ENCODE data around the gene MANSC1.
"Not testable (repeated sequence)": the region's sequence is repeated elsewhere in the genome, so short reads cannot be mapped to it uniquely, and the experiment has no call there.

The MANSC1 gene

GRCh38 chr12:12323591-12323990, 26.5 kb downstream of the MANSC1 start:
- no peak for DNase-seq (ENCODE audit: low spot score)

- no peak for DNase-seq (ENCODE audit: low spot score)
These were observed 26.9 kb downstream of the MANSC1 start for GRCh38 chr12:12323118-12323517.

- no peak for DNase-seq (ENCODE audit: low spot score)
These were observed 30.4 kb downstream of the MANSC1 start for GRCh38 chr12:12319451-12320183.

GRCh38 chr12:12315838-12316237, 34.2 kb downstream of the MANSC1 start:
- no peak for DNase-seq (ENCODE audit: low spot score)

GRCh38 chr12:12310695-12311094, 39.3 kb downstream of the MANSC1 start:
- not testable (repeated sequence) for DNase-seq (ENCODE audit: low spot score)

GRCh38 chr12:12305568-12306300, 44.3 kb downstream of the MANSC1 start:
- DNase-seq (ENCODE audit: low spot score), result no peak

DNA sequence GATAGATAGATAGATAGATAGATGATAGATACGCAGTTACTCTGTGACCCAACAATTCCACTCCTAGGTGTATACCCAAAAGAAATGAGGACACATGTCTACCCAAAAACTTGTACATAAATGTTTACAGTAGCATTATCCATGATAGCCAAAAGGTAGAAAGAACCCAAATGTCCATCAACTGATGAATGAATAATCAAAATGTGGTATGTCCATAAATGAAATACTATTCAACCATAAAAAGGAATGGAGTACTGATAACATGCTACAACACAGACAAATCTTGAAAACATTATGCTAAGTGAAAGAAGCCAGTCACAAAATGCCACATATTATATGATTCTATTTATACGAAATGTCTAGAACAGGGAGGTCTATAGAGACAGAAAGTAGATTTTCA, 47.1 kb downstream of the MANSC1 start:
- no peak for DNase-seq (ENCODE audit: low spot score)

GRCh38 chr12:12301122-12301521, 48.9 kb downstream of the MANSC1 start:
- no peak for DNase-seq (ENCODE audit: low spot score)

DNA sequence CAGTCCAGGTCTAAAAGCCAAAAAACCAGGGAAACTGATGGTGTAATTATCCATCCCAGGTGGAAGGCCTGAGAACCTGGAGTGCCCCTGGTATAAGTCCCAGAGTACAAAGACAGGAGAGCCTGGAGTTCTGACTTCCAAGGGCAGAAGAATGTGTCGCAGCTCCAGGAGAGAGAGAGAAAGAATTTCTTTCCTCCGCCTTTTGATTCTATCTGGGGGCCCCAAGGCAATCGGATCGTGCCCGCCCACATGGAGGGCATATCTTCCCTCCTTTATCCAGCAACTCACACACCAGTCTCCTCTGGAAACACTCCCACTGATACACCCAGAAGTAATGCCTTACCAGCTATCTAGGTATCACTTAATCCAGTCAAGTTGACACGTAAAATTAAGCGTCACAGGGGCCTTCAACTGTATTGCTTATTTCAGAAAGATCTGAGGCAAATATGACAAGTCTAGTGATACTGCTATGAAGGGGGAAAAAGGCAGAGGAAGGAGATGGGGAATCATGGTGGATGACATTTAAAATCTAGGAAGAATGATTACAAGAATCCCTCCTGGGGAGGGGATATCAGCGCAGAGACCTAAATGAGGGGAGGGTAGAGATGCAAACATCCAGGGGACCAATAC, 52.7 kb downstream of the MANSC1 start:
- DNase-seq (ENCODE audit: low spot score), result no peak

- no peak for DNase-seq (ENCODE audit: low spot score)
These were observed 55.6 kb downstream of the MANSC1 start for GRCh38 chr12:12294215-12295005.

GRCh38 chr12:12290206-12290605, 59.8 kb downstream of the MANSC1 start:
- DNase-seq (ENCODE audit: low spot score), result no peak

DNA sequence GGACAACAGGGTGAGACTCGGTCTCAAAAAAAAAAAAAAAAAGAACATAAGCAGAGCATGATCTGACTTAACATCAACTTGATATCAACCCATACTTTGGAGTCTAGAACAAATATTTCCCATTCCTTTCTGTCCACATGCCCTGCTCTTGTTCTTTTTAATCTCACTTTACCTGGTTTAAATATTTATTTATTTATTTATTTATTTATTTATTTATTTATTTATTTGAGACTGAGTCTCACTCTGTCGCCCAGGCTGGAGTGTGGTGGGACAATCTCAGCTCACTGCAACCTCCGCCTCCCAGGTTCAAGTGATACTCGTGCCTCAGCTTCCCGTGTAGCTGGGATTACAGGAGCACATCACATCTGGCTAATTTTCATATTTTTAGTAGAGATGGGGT, 63.6 kb downstream of the MANSC1 start:
- no peak for DNase-seq (ENCODE audit: low spot score)

GRCh38 chr12:12282761-12283425, 67.1 kb downstream of the MANSC1 start:
- DNase-seq (ENCODE audit: low spot score), result no peak

DNA sequence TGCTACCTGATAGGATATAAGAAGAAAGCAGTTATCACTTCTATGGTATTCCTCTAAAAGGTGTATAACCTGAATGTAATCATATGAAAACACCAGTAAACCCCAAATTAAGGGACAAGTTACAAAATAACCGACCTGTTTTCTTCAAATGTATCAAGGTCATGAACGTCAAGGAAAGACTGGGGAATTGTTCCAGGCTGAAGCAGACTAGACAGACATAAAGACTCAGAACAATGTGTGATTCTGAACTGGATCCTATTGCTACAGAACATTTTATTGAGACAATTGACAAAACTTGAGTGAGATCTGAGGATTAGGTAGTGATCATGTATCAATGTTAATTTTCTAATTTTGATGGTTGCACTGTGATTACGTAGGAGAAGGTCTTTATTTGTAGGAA, 67.8 kb downstream of the MANSC1 start:
- DNase-seq (ENCODE audit: low spot score), result no peak

GRCh38 chr12:12281134-12281533, 68.9 kb downstream of the MANSC1 start:
- no peak for DNase-seq (ENCODE audit: low spot score)

DNA sequence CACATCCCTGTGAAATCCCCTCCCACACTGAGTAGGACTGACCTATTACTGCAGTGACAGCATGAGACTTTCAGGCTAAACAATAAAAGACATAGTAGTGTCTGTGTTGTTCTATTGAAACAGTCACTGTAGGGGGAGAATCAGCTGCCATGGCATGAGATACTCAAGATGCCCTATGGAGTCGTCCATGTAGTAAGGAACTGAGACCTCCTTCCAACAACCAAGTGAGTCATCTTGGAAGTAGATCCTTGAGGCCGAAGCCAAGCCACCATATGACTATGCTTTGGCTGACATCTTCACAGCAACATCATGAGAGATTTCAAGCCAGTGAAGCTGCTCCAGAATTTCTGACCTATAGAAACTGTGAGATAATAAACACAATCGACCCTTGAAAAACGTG, 71.1 kb downstream of the MANSC1 start:
- no peak for DNase-seq (ENCODE audit: low spot score)

Data from RKO (cell line).